Measurements from ENCODE around the gene KAZALD1.

- TF ChIP-seq CTCF (IDR thresholded peaks at IDR 0.05; ENCODE audit: low read length) (no peak), EZH2 (IDR thresholded peaks at IDR 0.05; ENCODE audit: borderline replicate concordance, low read length) (no peak)
Measured at GRCh38 chr10:101016814-101017213, 45.0 kb upstream of the KAZALD1 start.

All from OCI-LY1 (cell line).